Measurements from ENCODE around the gene BRAP. TPM values are rescaled to one million over a fixed set of nuclear protein-coding genes. Genes with fewer than 3 reads are reported as not detected.

BRAP gene
- total RNA-seq, 1 donor from 2014 or later, result 26.5 TPM

- H3K36me3 ChIP-seq, result no peaks in the 10 kb centered on the region
- TF ChIP-seq EZH2phosphoT487 (IDR thresholded peaks at IDR 0.05) (no peak), EZH2 (IDR thresholded peaks at IDR 0.05) (no peak)
- TF ChIP-seq, protein P1, sequence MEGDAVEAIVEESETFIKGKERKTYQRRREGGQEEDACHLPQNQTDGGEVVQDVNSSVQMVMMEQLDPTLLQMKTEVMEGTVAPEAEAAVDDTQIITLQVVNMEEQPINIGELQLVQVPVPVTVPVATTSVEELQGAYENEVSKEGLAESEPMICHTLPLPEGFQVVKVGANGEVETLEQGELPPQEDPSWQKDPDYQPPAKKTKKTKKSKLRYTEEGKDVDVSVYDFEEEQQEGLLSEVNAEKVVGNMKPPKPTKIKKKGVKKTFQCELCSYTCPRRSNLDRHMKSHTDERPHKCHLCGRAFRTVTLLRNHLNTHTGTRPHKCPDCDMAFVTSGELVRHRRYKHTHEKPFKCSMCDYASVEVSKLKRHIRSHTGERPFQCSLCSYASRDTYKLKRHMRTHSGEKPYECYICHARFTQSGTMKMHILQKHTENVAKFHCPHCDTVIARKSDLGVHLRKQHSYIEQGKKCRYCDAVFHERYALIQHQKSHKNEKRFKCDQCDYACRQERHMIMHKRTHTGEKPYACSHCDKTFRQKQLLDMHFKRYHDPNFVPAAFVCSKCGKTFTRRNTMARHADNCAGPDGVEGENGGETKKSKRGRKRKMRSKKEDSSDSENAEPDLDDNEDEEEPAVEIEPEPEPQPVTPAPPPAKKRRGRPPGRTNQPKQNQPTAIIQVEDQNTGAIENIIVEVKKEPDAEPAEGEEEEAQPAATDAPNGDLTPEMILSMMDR (IDR thresholded peaks at IDR 0.05), result no peak
- H3K79me2 ChIP-seq (ENCODE audit: low read depth), result no peaks in the 10 kb centered on the region
- no peaks in the 10 kb centered on the region for H3K9me3 ChIP-seq (ENCODE audit: low read depth)
- H3K9ac ChIP-seq, result no peak overlapping the region
- H4K20me1 ChIP-seq (ENCODE audit: low read depth), result peaks cover 5% of the 10 kb centered on the region
- H3K27ac ChIP-seq, result no peak overlapping the region
- Mint-ChIP-seq H3K36me3 (peaks cover 8% of the 10 kb centered on the region), H3K27me3 (ENCODE audit: insufficient read depth, low read depth) (no peaks in the 10 kb centered on the region), H3K9me3 (no peaks in the 10 kb centered on the region), H3K4me1 (no peaks in the 10 kb centered on the region), H3K27ac (no peak overlapping the region), H3K4me3 (no peak overlapping the region)
- no peak for DNase-seq (ENCODE audit: low spot score)
- no peaks in the 10 kb centered on the region for H3K4me1 ChIP-seq
- H2AFZ ChIP-seq (replicated peaks), result no peak overlapping the region
- no peaks in the 10 kb centered on the region for H3F3A ChIP-seq (ENCODE audit: low read depth)
- no peaks in the 10 kb centered on the region for H3K27me3 ChIP-seq
- H3K4me2 ChIP-seq, result no peak overlapping the region
- H3K4me3 ChIP-seq, result no peak overlapping the region
Measured at GRCh38 chr12:111673503-111673902, 12.3 kb downstream of the BRAP start.

GRCh38 chr12:111672822-111673381 is 12.9 kb downstream of the BRAP start:
- no peaks in the 10 kb centered on the region for H3K27me3 ChIP-seq
- H3F3A ChIP-seq (ENCODE audit: low read depth), result no peaks in the 10 kb centered on the region
- no peaks in the 10 kb centered on the region for H3K36me3 ChIP-seq
- Mint-ChIP-seq H3K4me1 (no peaks in the 10 kb centered on the region), H3K27me3 (ENCODE audit: insufficient read depth, low read depth) (no peaks in the 10 kb centered on the region), H3K9me3 (no peaks in the 10 kb centered on the region), H3K4me3 (no peak overlapping the region), H3K27ac (no peak overlapping the region), H3K36me3 (peaks cover 8% of the 10 kb centered on the region)
- H3K4me3 ChIP-seq, result no peak overlapping the region
- peaks cover 5% of the 10 kb centered on the region for H4K20me1 ChIP-seq (ENCODE audit: low read depth)
- H3K9me3 ChIP-seq (ENCODE audit: low read depth), result no peaks in the 10 kb centered on the region
- no peak overlapping the region for H2AFZ ChIP-seq (replicated peaks)
- H3K4me2 ChIP-seq, result no peak overlapping the region
- H3K27ac ChIP-seq, result no peak overlapping the region
- H3K79me2 ChIP-seq (ENCODE audit: low read depth), result no peaks in the 10 kb centered on the region
- DNase-seq (ENCODE audit: low spot score), result no peak
- H3K9ac ChIP-seq, result no peak overlapping the region
- H3K4me1 ChIP-seq, result no peaks in the 10 kb centered on the region
- TF ChIP-seq EZH2phosphoT487 (IDR thresholded peaks at IDR 0.05) (no peak), EZH2 (IDR thresholded peaks at IDR 0.05) (no peak)
- TF ChIP-seq, protein P1 (IDR thresholded peaks at IDR 0.05), result no peak

DNA sequence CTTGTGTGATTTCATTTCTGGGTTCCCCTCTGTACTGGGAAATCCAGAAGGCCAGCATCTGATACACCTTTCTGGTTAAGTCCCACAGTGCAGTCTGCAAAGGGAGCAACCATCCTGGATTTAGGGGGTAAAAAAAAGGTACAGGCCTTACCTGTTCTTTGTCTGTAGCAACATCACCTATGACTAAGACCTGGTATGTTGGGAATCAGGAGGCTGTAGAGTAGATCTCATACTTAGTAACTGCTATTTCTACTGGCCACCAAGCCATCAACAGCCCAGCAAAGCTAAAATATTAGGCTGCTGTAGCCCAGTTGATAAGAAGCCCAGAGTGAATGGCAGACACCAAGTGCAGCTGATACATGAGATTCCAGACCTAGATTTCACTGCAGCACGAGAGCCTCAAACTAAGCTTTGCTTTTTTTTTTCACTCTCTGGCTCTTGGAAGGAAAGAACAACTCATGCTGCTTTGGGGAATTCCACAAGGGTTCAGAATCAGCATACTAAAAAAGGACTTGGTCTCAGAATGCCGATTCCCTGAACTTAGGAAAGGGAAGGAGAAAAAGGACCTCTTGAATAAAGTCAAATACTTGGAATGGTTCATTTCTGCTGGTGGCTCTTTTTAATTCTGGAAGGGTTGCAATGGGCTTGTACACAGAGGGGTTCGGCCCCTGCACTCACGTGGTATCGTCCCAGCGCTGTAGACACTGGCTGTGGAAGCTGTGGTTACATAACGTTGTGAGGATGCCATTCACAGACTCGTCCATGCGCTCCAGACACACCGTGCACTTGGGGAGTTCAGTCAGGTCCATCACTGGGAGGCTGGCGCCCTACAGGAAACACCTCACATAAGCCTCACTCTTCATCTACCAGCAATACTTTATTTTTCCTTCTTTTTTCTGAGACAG is 20.5 kb downstream of the BRAP start:
- no peak overlapping the region for H3K27ac ChIP-seq

More for the DNA sequence above, 20.5 kb downstream of the BRAP start:
- Histone ChIP-seq H3K9ac (no peak overlapping the region), H4K20me1 (ENCODE audit: low read depth) (peaks cover 3% of the 10 kb centered on the region), H3K4me3 (no peak overlapping the region), H3K36me3 (peaks cover under 1% of the 10 kb centered on the region), H3K9me3 (ENCODE audit: low read depth) (no peaks in the 10 kb centered on the region), H2AFZ (replicated peaks) (no peak overlapping the region), H3K4me2 (no peak overlapping the region), H3K27me3 (no peaks in the 10 kb centered on the region), H3K4me1 (no peaks in the 10 kb centered on the region), H3F3A (ENCODE audit: low read depth) (no peaks in the 10 kb centered on the region), H3K79me2 (ENCODE audit: low read depth) (no peaks in the 10 kb centered on the region)
- H3K4me1 Mint-ChIP-seq, result no peaks in the 10 kb centered on the region
- DNase-seq (ENCODE audit: low spot score), result no peak
- H3K9me3 Mint-ChIP-seq, result no peaks in the 10 kb centered on the region
- H3K4me3 Mint-ChIP-seq, result no peak overlapping the region
- no peaks in the 10 kb centered on the region for H3K27me3 Mint-ChIP-seq (ENCODE audit: insufficient read depth, low read depth)
- peaks cover 7% of the 10 kb centered on the region for H3K36me3 Mint-ChIP-seq
- no peak overlapping the region for H3K27ac Mint-ChIP-seq
- TF ChIP-seq EZH2phosphoT487 (IDR thresholded peaks at IDR 0.05) (no peak), EZH2 (IDR thresholded peaks at IDR 0.05) (no peak)
- TF ChIP-seq, protein P1 (IDR thresholded peaks at IDR 0.05), result no peak

Data from neural progenitor cell (in vitro differentiated cells).